ENCODE results near the gene PRG2.

Gene PRG2

GRCh38 chr11:57426439-57426928, 36.0 kb upstream of the PRG2 start:
- 22% methylated on average over 16 of the region's 16 CpGs for WGBS
- H2AK5ac ChIP-seq (ENCODE audit: low read length, severe bottlenecking) = no peak overlapping the region
- H2BK5ac ChIP-seq (ENCODE audit: low read depth, low read length, poor library complexity, severe bottlenecking) = no peak overlapping the region
- peaks cover 0 to 46% of the 10 kb centered on the region in 2 experiments for H3K36me3 ChIP-seq (ENCODE audit: control insufficient read depth in 1 of 2, insufficient read depth in 2 of 2, low read depth in 1 of 2, low read length in 2 of 2)
- peak overlapping the region; percentile 77 for H2BK15ac ChIP-seq (ENCODE audit: low read depth, poor library complexity, severe bottlenecking)
- no peaks in the 10 kb centered on the region for H3K27me3 ChIP-seq (ENCODE audit: control insufficient read depth in 1 of 2, insufficient read depth in 1 of 2, low read length in 2 of 2)
- H3K9me3 ChIP-seq (ENCODE audit: control insufficient read depth, low read length) = no peaks in the 10 kb centered on the region
- peak overlapping the region; percentile 63 for H4K8ac ChIP-seq (ENCODE audit: low read length)
- no peak overlapping the region for H3K27ac ChIP-seq (ENCODE audit: low read length, poor library complexity, severe bottlenecking)
- peak overlapping the region; percentile 57 to 86 for H3K4me3 ChIP-seq (ENCODE audit: insufficient read depth in 1 of 2, low read depth in 1 of 2, low read length in 2 of 2)
- peak overlapping the region; percentile 64 for H3K4me2 ChIP-seq (ENCODE audit: low read length, poor library complexity, severe bottlenecking)
- peak overlapping the region; percentile 15 to 47 for H2BK12ac ChIP-seq (ENCODE audit: low read length in 2 of 2)
- H3K79me1 ChIP-seq (replicated peaks; ENCODE audit: low read length, poor library complexity, severe bottlenecking) = peaks cover 3% of the 10 kb centered on the region
- peak overlapping the region; percentile 70 for H4K91ac ChIP-seq (ENCODE audit: low read length)
- H3K4me1 ChIP-seq (ENCODE audit: control insufficient read depth, insufficient read depth, low read depth, low read length) = peaks cover 29% of the 10 kb centered on the region
- H3K18ac ChIP-seq (ENCODE audit: low read depth in 1 of 2, low read length in 2 of 2) = peak overlapping the region; percentile 71 to 84
- DNase-seq = peak; percentile 20
- H3K4ac ChIP-seq (ENCODE audit: low read depth in 1 of 2, low read length in 2 of 2) = no peak overlapping the region
- peak overlapping the region; percentile 96 for H3K9ac ChIP-seq (ENCODE audit: low read length)
- H3K14ac ChIP-seq (ENCODE audit: low read length in 2 of 2) = no peak overlapping the region
- peak overlapping the region; percentile 51 for H2BK120ac ChIP-seq (ENCODE audit: low read depth, low read length)
- H2AFZ ChIP-seq (ENCODE audit: low read depth, low read length) = no peak overlapping the region
- no peak overlapping the region for H3K23ac ChIP-seq (ENCODE audit: low read length in 2 of 2)

- Histone ChIP-seq H3K4me1 (ENCODE audit: control insufficient read depth, insufficient read depth, low read depth, low read length) (peaks cover 29% of the 10 kb centered on the region), H3K4ac (ENCODE audit: low read depth in 1 of 2, low read length in 2 of 2) (peak overlapping the region in 1 of 2 experiments; percentile 2), H4K8ac (ENCODE audit: low read length) (peak overlapping the region; percentile 59), H3K9me3 (ENCODE audit: control insufficient read depth, low read length) (no peaks in the 10 kb centered on the region), H3K23ac (ENCODE audit: low read length in 2 of 2) (no peak overlapping the region), H2AFZ (ENCODE audit: low read depth, low read length) (no peak overlapping the region), H2BK5ac (ENCODE audit: low read depth, low read length, poor library complexity, severe bottlenecking) (no peak overlapping the region), H3K18ac (ENCODE audit: low read depth in 1 of 2, low read length in 2 of 2) (peak overlapping the region; percentile 52 to 70), H3K79me1 (replicated peaks; ENCODE audit: low read length, poor library complexity, severe bottlenecking) (peaks cover 3% of the 10 kb centered on the region), H3K9ac (ENCODE audit: low read length) (peak overlapping the region; percentile 96), H2BK15ac (ENCODE audit: low read depth, poor library complexity, severe bottlenecking) (peak overlapping the region; percentile 60), H2AK5ac (ENCODE audit: low read length, severe bottlenecking) (peak overlapping the region; percentile 24), H3K4me3 (ENCODE audit: insufficient read depth in 1 of 2, low read depth in 1 of 2, low read length in 2 of 2) (peak overlapping the region in 1 of 2 experiments; percentile 86), H2BK12ac (ENCODE audit: low read length in 2 of 2) (peak overlapping the region; percentile 27 to 34), H3K27ac (ENCODE audit: low read length, poor library complexity, severe bottlenecking) (peak overlapping the region; percentile 14), H2BK120ac (ENCODE audit: low read depth, low read length) (no peak overlapping the region), H3K4me2 (ENCODE audit: low read length, poor library complexity, severe bottlenecking) (no peak overlapping the region), H3K36me3 (ENCODE audit: control insufficient read depth in 1 of 2, insufficient read depth in 2 of 2, low read depth in 1 of 2, low read length in 2 of 2) (peaks cover 0 to 53% of the 10 kb centered on the region in 2 experiments), H3K14ac (ENCODE audit: low read length in 2 of 2) (no peak overlapping the region), H4K91ac (ENCODE audit: low read length) (peak overlapping the region; percentile 57), H3K27me3 (ENCODE audit: control insufficient read depth in 1 of 2, insufficient read depth in 1 of 2, low read length in 2 of 2) (no peaks in the 10 kb centered on the region)
- WGBS = 85% methylated on average over 15 of the region's 15 CpGs
- DNase-seq = peak; percentile 26
Measured at GRCh38 chr11:57425565-57426438, 35.4 kb upstream of the PRG2 start.

- H3K27me3 ChIP-seq (ENCODE audit: control insufficient read depth in 1 of 2, insufficient read depth in 1 of 2, low read length in 2 of 2) = no peaks in the 10 kb centered on the region
Measured at GRCh38 chr11:57424792-57425564, 34.5 kb upstream of the PRG2 start.

More at GRCh38 chr11:57424792-57425564, 34.5 kb upstream of the PRG2 start:
- Histone ChIP-seq H3K4ac (ENCODE audit: low read depth in 1 of 2, low read length in 2 of 2) (peak overlapping the region; percentile 2 to 66), H3K4me1 (ENCODE audit: control insufficient read depth, insufficient read depth, low read depth, low read length) (peaks cover 29% of the 10 kb centered on the region), H4K8ac (ENCODE audit: low read length) (peak overlapping the region; percentile 59), H3K9ac (ENCODE audit: low read length) (peak overlapping the region; percentile 96), H3K36me3 (ENCODE audit: control insufficient read depth in 1 of 2, insufficient read depth in 2 of 2, low read depth in 1 of 2, low read length in 2 of 2) (peaks cover 4 to 61% of the 10 kb centered on the region in 2 experiments), H3K27ac (ENCODE audit: low read length, poor library complexity, severe bottlenecking) (peak overlapping the region; percentile 14), H4K91ac (ENCODE audit: low read length) (peak overlapping the region; percentile 53), H2AFZ (ENCODE audit: low read depth, low read length) (no peak overlapping the region), H3K18ac (ENCODE audit: low read depth in 1 of 2, low read length in 2 of 2) (peak overlapping the region in 1 of 2 experiments; percentile 52), H3K4me2 (ENCODE audit: low read length, poor library complexity, severe bottlenecking) (no peak overlapping the region), H2BK15ac (ENCODE audit: low read depth, poor library complexity, severe bottlenecking) (no peak overlapping the region), H3K14ac (ENCODE audit: low read length in 2 of 2) (no peak overlapping the region), H2BK12ac (ENCODE audit: low read length in 2 of 2) (no peak overlapping the region), H2BK5ac (ENCODE audit: low read depth, low read length, poor library complexity, severe bottlenecking) (no peak overlapping the region), H3K9me3 (ENCODE audit: control insufficient read depth, low read length) (no peaks in the 10 kb centered on the region), H3K23ac (ENCODE audit: low read length in 2 of 2) (no peak overlapping the region), H2BK120ac (ENCODE audit: low read depth, low read length) (no peak overlapping the region), H3K4me3 (ENCODE audit: insufficient read depth in 1 of 2, low read depth in 1 of 2, low read length in 2 of 2) (peak overlapping the region in 1 of 2 experiments; percentile 86), H3K79me1 (replicated peaks; ENCODE audit: low read length, poor library complexity, severe bottlenecking) (peaks cover 4% of the 10 kb centered on the region), H2AK5ac (ENCODE audit: low read length, severe bottlenecking) (no peak overlapping the region)
- peak; percentile 86 for DNase-seq
- 35% methylated on average over 15 of the region's 15 CpGs for WGBS

Data from mesenchymal stem cell (in vitro differentiated cells and primary cell).